Cerebellar cortex (tissue), 1 donor: Measurements from ENCODE around the gene GOLT1B.

Experiments
- DNase-seq: peaks from one replicate; pipeline ENCODE4 v3.0.0-alpha.2; 2015; ENCODE audit warnings: low spot score

Gene GOLT1B

DNA sequence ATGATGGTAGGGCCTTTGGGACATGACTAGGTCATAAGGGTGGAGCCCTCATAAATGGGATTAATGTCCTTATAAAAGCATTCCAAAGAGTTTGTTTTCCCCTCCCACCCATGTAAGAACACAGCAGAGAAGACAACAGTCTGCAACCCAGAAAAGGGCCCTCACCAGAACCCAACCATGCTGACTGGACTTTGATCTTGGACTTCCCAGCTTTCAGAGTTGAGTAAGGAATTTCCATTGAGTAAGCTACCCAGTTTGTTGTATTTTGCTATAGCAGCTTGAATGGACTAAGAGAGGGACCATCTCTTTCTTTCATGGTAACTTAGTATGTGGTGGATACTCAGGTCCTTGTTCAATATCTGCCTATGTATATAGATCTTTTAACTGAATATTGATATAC, 21.6 kb downstream of the GOLT1B start:
- DNase-seq, result no peak

DNA sequence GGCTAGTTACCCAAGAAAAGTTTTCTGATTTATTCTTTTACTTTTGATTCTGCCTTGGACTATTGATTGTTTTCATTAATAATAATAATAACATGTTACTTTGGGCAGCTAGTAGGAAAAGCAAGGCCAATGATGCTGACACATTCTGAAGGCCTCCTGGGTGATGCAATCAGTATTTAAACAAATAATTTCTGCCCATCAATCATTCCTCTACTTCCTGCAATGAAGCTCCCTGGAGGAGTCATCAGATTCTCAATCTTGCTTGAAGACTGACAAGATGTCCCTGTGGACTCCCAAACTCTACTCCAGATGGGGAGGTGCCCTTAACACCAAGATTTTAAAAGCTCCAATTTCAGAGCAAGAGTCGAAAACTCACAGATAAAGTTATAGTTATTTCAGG, 24.5 kb downstream of the GOLT1B start, which contains the start of gene SPX:
SPX (plus strand) TSS at position 244 of the 400 bp plus-strand sequence. CDS start 177 bp downstream, outside the sequence.
- no peak for DNase-seq

- no peak for DNase-seq
Observed at GRCh38 chr12:21526721-21527345, 25.2 kb downstream of the GOLT1B start.

GRCh38 chr12:21527451-21528180, 26.0 kb downstream of the GOLT1B start:
- peak; percentile 11 for DNase-seq

GRCh38 chr12:21528953-21529352, 27.4 kb downstream of the GOLT1B start:
- peak; percentile 5 for DNase-seq

GRCh38 chr12:21529456-21529855, 27.9 kb downstream of the GOLT1B start:
- no peak for DNase-seq

DNA sequence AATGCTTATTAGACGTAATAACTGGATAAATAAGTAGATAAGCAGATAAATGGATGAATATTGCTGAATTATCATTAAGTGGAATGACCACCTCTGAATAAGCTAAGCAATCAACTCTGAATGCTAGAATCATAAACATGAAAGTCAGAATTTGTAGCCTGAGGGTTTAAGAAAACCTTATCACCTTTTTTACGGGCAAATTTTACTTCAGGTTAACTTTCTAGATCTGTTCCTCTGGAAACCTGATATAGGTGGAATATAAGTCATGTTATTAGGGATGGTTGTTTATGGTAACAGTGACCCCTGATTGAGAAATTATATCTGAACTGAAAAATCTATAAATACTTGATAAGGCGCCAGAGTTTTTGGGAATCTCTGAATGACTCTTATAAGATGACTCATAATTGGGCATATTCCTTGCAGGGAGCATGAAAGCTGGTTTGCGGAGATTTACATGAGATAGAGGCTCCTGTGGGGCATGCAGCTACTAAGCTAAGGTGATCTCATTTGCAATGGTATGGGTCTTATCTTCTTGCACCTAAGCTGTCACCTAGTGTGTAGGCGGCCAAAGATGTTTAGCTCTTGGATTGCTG, 36.6 kb downstream of the GOLT1B start:
- no peak for DNase-seq

DNA sequence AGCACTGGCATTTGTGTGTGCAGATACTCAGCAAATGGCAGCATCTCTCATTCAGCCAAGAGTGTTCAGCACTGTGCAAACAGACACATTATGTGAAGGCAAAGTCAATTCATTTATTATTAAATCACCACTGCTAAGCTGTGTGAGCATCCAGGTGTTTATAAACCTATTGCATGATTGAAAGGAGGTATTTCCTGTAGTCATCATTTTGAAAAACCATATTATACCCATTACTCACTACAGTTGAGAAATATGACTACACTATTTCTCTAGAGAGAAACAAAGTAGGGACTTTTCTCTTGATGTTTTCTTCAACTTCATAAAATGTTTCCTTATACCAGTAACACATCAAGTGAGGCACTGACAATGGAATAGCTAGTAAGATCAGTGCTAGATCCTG, 38.2 kb downstream of the GOLT1B start:
- DNase-seq, result no peak

DNA sequence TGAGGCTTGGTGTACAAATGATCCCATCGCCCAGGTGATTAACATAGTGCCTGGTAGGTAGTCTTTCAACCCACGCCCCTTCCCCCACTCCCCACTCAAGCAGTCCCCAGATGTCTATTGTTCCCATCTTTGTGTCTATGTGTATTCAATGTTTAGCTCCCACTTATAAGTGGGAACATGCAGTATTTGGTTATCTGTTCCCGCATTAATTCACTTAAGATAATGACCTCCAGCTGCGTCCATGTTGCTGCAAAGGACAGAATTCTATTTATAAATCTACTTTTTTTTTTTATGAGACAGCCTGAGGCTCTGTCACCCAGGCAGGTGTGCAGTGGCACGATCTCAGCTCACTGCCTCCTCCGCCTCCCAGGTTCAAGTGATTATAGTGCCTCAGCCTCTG, 40.2 kb downstream of the GOLT1B start:
- no peak for DNase-seq

DNA sequence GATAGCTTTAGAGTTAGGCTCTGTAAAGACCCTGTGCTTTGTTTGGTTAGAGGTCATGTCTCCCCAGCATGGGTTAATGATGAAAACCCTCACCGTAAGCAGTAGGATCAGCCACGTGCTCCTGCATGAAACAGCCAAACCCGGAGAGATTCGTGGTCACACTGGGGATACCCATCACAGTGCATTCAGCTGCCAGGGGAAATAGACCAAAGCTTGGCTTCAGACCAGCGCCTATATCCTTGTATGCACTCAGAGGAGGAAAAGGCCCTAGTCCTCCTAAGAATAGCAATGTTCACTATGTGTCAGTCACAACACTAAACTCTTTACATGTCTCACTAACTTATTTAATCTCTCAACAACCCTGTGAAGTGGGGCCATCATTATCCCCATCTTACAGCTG, 40.8 kb downstream of the GOLT1B start:
- no peak for DNase-seq

DNA sequence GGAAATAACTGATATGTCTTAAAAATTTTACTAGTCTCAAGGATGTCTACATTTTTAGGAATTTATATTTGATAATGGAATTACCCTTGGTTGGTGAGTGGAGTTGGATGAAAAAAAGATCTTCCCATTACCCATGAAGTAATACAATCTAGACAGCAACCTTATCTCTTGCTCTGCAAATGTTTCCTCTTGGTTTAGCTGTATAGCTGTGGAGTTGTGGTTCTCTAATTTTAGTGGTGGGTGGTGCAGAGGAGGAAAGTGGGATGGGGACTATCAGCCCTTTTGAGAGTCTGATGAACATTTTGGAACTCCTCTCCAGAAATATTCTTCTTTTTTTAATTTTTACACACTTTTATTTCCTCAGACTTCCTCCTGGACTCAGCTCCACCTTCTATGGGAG, 41.6 kb downstream of the GOLT1B start:
- DNase-seq, result no peak

- no peak for DNase-seq
Observed at GRCh38 chr12:21545557-21545956, 44.0 kb downstream of the GOLT1B start.

- DNase-seq, result no peak
Observed at GRCh38 chr12:21546716-21547115, 45.1 kb downstream of the GOLT1B start.

- DNase-seq, result no peak
Observed at GRCh38 chr12:21547437-21547836, 45.8 kb downstream of the GOLT1B start.

DNA sequence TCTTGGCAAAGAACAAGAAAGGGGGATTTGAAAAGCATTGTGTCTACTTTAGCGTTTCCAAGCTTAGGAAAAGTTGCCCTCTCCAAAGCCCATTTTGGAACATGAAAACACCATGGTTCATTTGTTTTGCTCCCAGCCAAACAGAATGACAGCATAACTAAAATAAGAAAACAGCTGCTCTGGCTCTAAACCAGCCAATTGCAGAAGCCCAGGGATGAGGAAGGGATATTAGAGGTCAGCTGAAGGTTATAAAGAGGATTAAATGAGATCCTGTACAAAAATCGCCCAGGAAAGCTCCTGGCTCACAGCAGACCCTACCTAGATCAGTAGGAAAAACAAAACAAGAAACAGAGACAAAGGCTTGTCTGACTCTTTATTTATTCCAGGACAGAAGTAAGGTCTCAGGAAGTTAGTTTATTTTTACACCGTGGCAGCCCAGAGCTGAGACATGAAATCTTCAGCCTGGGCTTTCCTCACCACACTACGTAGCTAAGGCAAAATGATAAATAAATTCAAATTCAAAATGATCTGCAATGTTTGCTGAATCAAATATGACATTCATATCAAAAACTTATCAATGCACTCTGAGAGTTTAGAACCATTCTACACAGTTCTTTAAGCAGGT, 50.4 kb downstream of the GOLT1B start:
- DNase-seq, result no peak

- DNase-seq, result no peak
Observed at GRCh38 chr12:21552635-21553328, 51.2 kb downstream of the GOLT1B start.

DNA sequence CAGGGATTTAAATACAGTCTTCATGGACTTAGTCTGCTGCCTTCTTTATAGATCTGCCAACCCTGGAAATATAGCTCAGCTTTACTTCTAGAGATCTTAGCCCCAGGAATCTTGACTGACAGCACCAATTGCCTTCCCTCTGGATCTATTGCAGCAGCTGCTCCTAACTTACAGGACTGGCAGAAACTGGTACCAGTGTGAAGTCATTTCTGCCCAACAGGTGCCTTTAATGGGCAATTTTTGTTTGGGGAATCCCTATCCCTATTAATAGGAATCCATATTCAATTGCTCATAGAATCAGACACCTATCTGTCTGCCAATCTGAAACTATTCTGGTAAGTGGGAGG, 51.7 kb downstream of the GOLT1B start:
- DNase-seq, result no peak

GRCh38 chr12:21558100-21558679, 56.6 kb downstream of the GOLT1B start:
- DNase-seq, result no peak

GRCh38 chr12:21559855-21560569, 58.4 kb downstream of the GOLT1B start:
- DNase-seq, result no peak

GRCh38 chr12:21561158-21561557, 59.6 kb downstream of the GOLT1B start:
- no peak for DNase-seq

- DNase-seq, result no peak
Observed at GRCh38 chr12:21562859-21563258, 61.3 kb downstream of the GOLT1B start.
